Measurements from ENCODE around the gene FJX1. TPM values are rescaled to one million over a fixed set of nuclear protein-coding genes. Genes with fewer than 3 reads are reported as not detected.

Gene FJX1
- polyA plus RNA-seq, 3 donors, result 0.05 TPM; not detected in 2

DNA sequence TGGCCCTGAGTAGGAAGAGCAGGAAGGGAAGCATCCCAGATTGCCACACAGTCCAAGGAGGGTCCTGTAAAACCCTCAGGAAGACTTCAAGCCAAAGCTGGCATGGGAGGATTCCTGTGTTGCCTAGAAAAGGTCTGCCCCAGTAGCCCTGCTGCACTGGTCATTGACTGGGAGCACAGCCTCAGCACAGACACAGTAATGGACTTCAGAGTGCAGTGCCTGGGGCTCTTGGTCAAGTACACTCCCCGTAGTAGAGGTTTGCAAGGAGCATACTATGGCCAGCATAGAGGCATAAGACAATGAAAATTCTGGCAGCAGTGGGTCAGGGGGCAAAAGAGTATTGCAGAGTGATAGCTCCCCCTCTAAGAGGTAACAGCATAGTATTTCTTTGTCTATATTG, 36.2 kb upstream of the FJX1 start:
- no peaks in the 10 kb centered on the region for H4K20me1 ChIP-seq (ENCODE audit: insufficient read depth, low read length)
- no peak overlapping the region for H3K4me2 ChIP-seq (replicated peaks; ENCODE audit: extremely low read depth, low read length, poor library complexity, severe bottlenecking)
- WGBS (ENCODE audit: insufficient coverage), result 100% methylated on average over 1 of the region's 1 CpG
- no peak overlapping the region for H3K27ac ChIP-seq (ENCODE audit: low read depth in 1 of 2, low read length in 2 of 2)
- DNase-seq, result no peak
- H3K36me3 Mint-ChIP-seq, result no peaks in the 10 kb centered on the region
- no peak overlapping the region for H3K9ac ChIP-seq (ENCODE audit: insufficient read depth, low read length, poor library complexity, severe bottlenecking)
- peaks cover 16 to 17% of the 10 kb centered on the region in 2 donors for H3K27me3 ChIP-seq (ENCODE audit: control insufficient read depth in 2 of 2, insufficient read depth in 2 of 2, low read length in 2 of 2)
- TF ChIP-seq, protein P1, sequence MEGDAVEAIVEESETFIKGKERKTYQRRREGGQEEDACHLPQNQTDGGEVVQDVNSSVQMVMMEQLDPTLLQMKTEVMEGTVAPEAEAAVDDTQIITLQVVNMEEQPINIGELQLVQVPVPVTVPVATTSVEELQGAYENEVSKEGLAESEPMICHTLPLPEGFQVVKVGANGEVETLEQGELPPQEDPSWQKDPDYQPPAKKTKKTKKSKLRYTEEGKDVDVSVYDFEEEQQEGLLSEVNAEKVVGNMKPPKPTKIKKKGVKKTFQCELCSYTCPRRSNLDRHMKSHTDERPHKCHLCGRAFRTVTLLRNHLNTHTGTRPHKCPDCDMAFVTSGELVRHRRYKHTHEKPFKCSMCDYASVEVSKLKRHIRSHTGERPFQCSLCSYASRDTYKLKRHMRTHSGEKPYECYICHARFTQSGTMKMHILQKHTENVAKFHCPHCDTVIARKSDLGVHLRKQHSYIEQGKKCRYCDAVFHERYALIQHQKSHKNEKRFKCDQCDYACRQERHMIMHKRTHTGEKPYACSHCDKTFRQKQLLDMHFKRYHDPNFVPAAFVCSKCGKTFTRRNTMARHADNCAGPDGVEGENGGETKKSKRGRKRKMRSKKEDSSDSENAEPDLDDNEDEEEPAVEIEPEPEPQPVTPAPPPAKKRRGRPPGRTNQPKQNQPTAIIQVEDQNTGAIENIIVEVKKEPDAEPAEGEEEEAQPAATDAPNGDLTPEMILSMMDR (IDR thresholded peaks at IDR 0.05), result no peak
- H2AFZ ChIP-seq (ENCODE audit: insufficient read depth, low read depth, low read length, poor library complexity, severe bottlenecking), result no peak overlapping the region
- no peak overlapping the region for H3K27ac Mint-ChIP-seq
- peaks cover 18% of the 10 kb centered on the region for H3K4me1 Mint-ChIP-seq
- intact Hi-C loops (cut with micrococcal nuclease), result loop anchor here in 1 of 2 donors (10.0 kb wide), 1 partner anchor 57 kb away; the partner anchor contains the start of gene PAMR1
- no peaks in the 10 kb centered on the region for H3K9me3 ChIP-seq (replicated peaks in 1 of 2; ENCODE audit: control insufficient read depth in 1 of 2, insufficient read depth in 1 of 2, low read length in 2 of 2)
- H3K4me1 ChIP-seq (ENCODE audit: control insufficient read depth in 1 of 2, insufficient read depth in 2 of 2, low read length in 2 of 2), result peaks cover 11 to 13% of the 10 kb centered on the region in 2 donors
- no peak overlapping the region for H3K4me3 Mint-ChIP-seq
- no peaks in the 10 kb centered on the region for H3K79me2 ChIP-seq (ENCODE audit: insufficient read depth, low read length)
- H3K36me3 ChIP-seq (replicated peaks in 1 of 2; ENCODE audit: control insufficient read depth in 1 of 2, insufficient read depth in 2 of 2, low read length in 2 of 2), result no peaks in the 10 kb centered on the region
- H3K27me3 Mint-ChIP-seq (ENCODE audit: low read depth in 3 of 3), result peaks cover 2 to 23% (median 13%) of the 10 kb centered on the region in 3 donors
- peaks cover 0 to 7% (median 3%) of the 10 kb centered on the region in 7 donors for H3K9me3 Mint-ChIP-seq
- no peak overlapping the region for H3K4me3 ChIP-seq (replicated peaks in 1 of 3; ENCODE audit: low read depth in 2 of 3, low read length in 3 of 3)

DNA sequence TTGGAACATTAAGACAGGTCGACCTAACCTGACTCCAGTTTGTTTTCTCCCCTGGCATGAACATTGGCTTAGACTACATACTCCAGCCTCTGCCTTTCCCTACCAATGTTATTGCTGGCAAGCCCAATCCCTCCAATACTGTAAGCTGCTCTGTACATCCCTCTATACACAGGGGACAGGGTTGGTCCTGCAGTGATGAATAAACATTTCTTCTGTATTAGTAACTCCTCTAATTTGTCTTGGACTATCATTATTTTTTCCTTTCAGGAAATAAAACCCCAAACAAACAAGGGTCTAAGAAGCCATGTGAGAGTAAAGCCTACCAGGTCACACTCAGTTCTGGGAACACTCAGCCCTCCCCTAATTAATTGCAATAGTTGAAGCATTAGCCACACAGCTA, 35.1 kb upstream of the FJX1 start:
- Histone ChIP-seq H3K27me3 (ENCODE audit: control insufficient read depth in 2 of 2, insufficient read depth in 2 of 2, low read length in 2 of 2) (peaks cover 16 to 17% of the 10 kb centered on the region in 2 donors), H3K9ac (ENCODE audit: insufficient read depth, low read length, poor library complexity, severe bottlenecking) (no peak overlapping the region), H3K9me3 (replicated peaks in 1 of 2; ENCODE audit: control insufficient read depth in 1 of 2, insufficient read depth in 1 of 2, low read length in 2 of 2) (no peaks in the 10 kb centered on the region), H3K4me1 (ENCODE audit: control insufficient read depth in 1 of 2, insufficient read depth in 2 of 2, low read length in 2 of 2) (peaks cover 11 to 13% of the 10 kb centered on the region in 2 donors), H3K27ac (ENCODE audit: low read depth in 1 of 2, low read length in 2 of 2) (no peak overlapping the region), H3K36me3 (replicated peaks in 1 of 2; ENCODE audit: control insufficient read depth in 1 of 2, insufficient read depth in 2 of 2, low read length in 2 of 2) (no peaks in the 10 kb centered on the region), H3K4me3 (replicated peaks in 1 of 3; ENCODE audit: low read depth in 2 of 3, low read length in 3 of 3) (no peak overlapping the region), H2AFZ (ENCODE audit: insufficient read depth, low read depth, low read length, poor library complexity, severe bottlenecking) (no peak overlapping the region), H3K79me2 (ENCODE audit: insufficient read depth, low read length) (no peaks in the 10 kb centered on the region), H4K20me1 (ENCODE audit: insufficient read depth, low read length) (no peaks in the 10 kb centered on the region), H3K4me2 (replicated peaks; ENCODE audit: extremely low read depth, low read length, poor library complexity, severe bottlenecking) (no peak overlapping the region)
- no peak for DNase-seq
- H3K4me1 Mint-ChIP-seq, result peaks cover 18% of the 10 kb centered on the region
- TF ChIP-seq, protein P1 (IDR thresholded peaks at IDR 0.05), result no peak
- no peaks in the 10 kb centered on the region for H3K36me3 Mint-ChIP-seq
- peaks cover 0 to 7% (median 3%) of the 10 kb centered on the region in 7 donors for H3K9me3 Mint-ChIP-seq
- peaks cover 2 to 24% (median 15%) of the 10 kb centered on the region in 3 donors for H3K27me3 Mint-ChIP-seq (ENCODE audit: low read depth in 3 of 3)
- H3K4me3 Mint-ChIP-seq, result no peak overlapping the region
- 90% methylated on average over 1 of the region's 1 CpG for WGBS (ENCODE audit: insufficient coverage)
- intact Hi-C loops (cut with micrococcal nuclease), result loop anchor here in 1 of 2 donors (10.0 kb wide), 1 partner anchor 58 kb away; the partner anchor contains the start of gene PAMR1
- no peak overlapping the region for H3K27ac Mint-ChIP-seq

Data from CD14-positive monocyte (primary cell).